HG03103 (cell line): ENCODE results near the gene RHBDF2.

ENCODE experiments used
- ATAC-seq: cut with Tn5 transposase; IDR thresholded peaks from one replicate; pipeline ENCODE4 v1.9.1; 2021; ENCODE audit warnings: low read depth; ENCODE audit not compliant: unreplicated experiment

Gene RHBDF2

DNA sequence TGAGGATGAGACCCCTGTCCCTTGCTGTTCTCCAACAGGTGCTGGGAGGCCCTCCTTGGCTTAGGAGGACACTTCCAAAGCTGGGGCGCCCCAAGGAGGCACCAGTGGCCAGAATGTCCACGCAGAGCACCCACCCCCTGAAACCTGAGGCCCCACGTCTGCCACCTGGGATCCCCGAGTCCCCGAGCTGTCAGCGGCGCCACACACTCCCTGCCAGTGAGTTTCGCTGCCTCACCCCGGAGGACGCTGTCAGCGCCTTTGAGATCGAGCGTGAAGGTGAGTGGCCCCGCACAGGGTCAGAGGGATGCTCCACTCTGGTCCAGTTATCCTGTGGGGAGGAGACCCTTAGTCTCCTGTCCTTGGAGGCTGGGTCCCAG is 32.6 kb downstream of the RHBDF2 start:
- no peak for ATAC-seq

- ATAC-seq = no peak
Observed at GRCh38 chr17:76467809-76468633, 33.2 kb downstream of the RHBDF2 start.

DNA sequence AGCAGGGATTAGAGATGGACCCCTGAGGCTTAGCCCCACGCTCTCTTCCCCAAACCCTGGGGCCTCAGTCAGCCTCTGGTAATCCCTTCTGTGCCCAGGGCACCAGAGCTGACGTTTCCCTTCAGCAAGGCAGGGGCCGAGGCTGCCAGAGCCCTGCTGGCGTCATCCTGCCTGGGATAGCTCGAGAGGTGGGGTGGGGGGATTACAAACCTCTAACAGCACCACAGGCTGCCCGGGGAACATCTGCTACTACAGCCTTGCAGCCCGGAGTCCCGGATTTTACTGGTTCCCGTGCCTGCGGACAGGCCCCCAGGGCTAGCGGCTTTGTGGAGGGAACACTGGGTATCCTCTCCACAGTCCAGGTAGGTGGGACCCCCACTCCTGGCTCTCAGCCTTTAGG is 33.9 kb downstream of the RHBDF2 start, which contains the start of gene AANAT:
Gene AANAT, plus strand, starts transcription at position 238 of the 400 bp plus-strand sequence. CDS start 1,144 bp downstream, outside the sequence.
- ATAC-seq = no peak

DNA sequence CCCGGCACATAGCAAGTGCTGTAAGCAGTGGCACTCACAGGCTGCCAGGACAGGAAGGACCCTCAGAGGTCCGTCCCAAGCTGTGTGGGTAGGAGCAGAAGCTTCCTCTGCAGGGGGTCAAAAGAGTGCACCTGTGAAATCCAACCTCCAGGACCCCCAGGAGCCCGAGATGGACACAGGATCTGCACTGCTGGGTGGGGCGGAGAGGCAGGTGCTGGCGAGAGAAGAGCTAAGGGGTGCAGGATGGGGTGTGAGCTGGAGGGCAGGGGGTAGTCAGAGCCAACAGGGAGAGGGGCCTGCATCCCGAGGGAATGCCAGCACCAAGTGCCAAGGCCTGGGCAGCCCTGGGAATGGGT is 34.5 kb downstream of the RHBDF2 start:
- ATAC-seq = no peak

DNA sequence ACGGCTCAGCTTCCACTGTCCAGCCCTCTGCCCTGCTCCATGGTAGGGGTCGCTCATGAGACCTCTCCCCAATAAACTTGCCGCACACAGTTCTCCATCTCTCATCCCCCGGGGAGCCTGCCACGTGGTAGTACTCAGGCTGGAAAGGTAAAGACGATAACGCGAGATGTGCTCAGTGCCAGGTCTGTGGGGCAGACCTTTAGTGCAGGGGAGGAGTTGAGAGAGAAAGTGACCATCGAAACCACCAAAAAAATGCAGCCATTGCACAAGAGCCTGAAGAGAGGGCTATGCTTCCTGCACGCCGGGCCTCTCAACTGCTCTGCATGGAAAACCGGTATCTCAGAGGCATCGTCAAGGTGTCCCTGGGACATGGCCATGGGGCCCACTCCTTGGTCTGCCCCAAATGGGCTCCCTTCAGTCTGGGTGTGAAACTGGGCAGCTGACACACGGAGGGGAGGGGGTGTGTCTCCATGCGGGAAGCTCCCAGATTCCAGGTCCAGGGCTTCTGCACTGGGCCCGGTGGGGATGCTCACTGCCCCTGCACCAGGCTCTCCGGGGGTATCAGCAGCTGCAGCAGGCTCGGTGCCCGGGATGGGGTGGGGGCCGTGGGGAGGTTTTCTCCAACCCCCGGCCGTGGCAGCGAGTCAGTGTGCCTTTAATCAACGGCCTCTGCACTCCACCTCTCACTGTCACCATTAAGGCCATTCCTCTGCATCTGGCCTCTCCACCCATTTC is 38.5 kb downstream of the RHBDF2 start:
- no peak for ATAC-seq

DNA sequence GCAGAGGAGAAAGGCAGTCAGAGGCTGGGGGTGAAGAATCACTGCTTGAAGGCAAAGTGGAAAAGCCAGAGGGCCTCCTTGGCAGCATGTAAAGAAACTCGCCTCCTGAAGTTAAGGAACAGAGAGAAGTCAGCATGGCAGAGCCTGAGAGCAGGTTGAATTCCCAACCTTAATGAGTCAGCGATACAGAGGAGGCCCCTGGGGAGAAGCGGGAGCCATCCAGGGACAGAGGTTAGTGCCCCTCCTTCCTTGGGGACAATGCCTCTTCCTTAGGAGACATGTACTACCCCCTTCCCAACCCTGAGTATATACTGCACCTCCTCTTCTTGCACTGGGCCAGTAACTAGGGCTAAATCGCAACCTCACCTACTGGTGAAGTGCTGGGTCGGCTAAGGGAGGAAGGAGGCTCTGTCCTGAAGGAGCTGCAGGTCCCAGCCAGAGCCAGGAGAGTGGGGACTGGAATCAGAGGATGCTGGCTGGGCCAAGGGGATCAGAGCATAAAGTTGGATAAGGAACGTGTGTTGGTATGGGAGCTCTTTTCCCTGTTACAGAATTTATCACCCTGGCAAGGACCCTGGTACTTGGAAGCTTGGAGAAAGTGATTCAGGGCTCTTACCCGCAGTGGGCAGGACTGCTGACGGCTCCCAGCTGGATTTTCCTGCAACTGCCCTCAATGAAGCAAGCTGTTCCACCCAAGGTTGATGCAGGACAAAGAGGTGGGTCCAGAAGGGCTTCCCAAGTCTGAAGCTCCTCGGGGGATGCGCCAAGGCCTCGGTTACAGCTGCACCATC is 39.3 kb downstream of the RHBDF2 start:
- ATAC-seq = no peak

DNA sequence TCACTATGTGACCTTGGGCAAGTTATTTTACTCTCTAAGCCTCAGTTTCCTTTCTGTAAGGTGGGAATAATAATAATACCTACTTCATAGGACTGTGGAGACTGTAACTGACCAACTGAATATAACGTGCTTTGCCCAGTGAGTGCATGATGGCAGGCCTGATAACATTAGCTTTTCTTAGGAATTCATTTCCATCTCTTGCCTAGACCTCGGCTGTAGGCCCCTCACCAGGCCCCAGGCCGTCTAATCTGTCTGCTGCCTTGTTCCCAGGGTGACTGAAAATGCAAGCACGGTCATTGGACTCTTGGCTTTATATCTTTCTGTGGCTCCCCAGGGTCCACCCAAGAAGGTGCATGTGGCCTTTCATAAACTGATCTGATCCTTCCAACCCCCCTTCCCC is 41.5 kb downstream of the RHBDF2 start:
- ATAC-seq = no peak

DNA sequence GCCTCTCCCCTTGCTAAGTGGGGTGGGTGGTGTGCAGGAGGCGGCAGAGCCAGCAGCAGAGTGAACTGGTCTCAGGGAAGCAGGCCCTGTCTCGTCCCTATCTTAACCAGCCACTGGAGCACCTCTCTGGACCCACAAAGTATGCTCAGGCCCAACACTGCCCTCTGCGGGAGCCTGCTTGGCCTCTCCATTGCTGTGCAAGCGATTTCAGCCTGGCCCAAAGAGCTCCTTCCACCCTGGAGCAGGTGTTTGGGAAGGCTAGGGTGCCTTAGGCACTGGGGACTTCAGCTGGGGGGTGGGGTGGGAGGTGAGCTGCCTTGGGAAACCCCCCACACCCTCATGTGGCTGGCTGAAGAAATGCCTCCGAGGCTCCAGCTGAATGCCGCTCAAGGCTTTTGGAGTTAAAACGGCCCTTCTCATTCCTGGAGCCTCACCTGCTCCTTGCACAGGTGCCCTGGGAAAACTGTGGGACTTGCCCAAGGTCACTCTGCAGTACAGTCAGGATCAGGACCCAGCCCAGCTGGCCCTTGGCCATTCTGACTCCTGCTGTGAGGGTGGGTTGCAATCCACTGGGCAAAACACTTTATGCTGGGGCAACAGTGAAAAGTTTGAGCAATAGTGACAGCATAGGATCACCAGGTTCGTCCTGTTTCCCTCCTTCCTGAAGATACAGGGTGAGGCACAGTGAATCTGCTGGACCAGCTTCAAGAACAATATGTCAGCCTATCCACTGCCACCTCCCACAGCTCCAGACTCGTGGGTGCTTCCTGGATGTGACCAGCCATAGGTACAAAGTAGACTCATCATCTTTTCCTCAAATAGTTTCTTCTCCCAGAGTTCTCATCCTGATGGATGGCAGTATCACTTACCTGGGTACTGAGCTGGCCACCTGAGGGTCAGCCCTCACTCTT is 42.4 kb downstream of the RHBDF2 start:
- ATAC-seq = no peak

DNA sequence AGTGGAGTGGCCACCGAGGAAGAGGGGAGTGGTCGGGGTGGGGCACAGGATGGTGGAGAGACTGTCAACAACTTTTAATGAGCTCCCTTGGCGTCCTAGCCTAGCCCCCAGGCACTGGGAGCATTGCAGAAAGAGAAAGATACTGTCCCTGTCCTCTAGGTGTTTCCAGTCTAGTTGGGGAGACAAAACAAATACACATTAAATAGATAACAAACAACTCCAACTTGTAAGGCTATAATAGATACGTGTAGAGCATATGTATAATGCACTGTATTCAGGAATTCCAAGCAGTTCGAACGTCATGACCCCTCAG is 47.8 kb downstream of the RHBDF2 start:
- ATAC-seq = no peak

- peak; percentile 52 for ATAC-seq
Observed at GRCh38 chr17:76452660-76453430, 48.4 kb downstream of the RHBDF2 start, which contains the start of gene UBE2O. Gene UBE2O (minus strand): TSS chr17:76453152. CDS start chr17:76453141, 11 bp downstream.

DNA sequence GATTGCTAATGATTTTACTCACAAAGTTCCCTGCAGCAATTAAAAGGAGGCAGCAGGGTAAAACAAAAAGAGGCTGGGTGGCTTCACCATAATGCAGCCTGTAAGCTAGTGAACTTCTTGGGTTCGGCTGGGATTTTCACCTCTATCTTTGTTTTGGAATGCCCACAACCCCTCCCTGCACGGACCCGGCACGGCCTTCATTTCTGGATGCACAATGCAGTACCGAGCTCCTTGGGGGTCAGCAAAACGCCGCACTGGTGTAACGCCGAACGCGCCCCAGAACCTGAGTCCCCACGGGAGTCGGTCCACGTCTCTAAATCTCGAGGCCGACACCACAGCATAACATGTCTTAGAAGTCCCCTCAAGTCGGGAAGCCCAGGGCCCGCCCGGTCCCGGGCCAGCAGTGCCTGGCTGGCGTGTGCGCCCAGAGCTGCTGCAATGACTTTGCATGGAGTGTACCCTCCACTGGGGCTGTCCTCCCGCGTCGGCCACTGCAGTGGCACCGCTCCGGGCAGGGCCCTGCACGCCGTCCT is 49.0 kb downstream of the RHBDF2 start:
- ATAC-seq = peak; percentile 21

DNA sequence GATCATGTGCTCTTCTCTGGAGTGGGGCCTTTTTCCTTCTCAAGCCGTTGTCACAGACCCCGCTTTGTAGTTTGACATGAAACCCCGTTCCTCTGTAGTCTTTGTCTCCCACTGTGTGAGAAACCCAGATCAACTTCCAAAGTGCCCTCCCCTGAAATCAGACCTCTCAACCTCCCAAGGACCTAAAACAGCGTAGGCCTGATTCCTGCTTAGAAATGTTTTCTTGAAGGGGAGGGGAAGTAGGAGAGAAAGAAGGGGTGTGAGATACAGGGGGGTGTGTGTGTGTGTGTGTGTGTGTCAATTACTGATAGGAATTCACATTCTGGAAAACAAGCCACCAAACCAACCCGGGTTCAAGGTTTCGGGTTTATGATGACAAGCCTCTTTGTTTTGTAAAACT is 49.7 kb downstream of the RHBDF2 start:
- ATAC-seq = no peak

- ATAC-seq = no peak
Observed at GRCh38 chr17:76449126-76449525, 52.1 kb downstream of the RHBDF2 start.

- no peak for ATAC-seq
Observed at GRCh38 chr17:76447931-76448652, 53.1 kb downstream of the RHBDF2 start.

- ATAC-seq = no peak
Observed at GRCh38 chr17:76446449-76447231, 54.6 kb downstream of the RHBDF2 start.

- ATAC-seq = no peak
Observed at GRCh38 chr17:76445697-76446448, 55.4 kb downstream of the RHBDF2 start.
